ENCODE results near the gene STAT5B.

DNA sequence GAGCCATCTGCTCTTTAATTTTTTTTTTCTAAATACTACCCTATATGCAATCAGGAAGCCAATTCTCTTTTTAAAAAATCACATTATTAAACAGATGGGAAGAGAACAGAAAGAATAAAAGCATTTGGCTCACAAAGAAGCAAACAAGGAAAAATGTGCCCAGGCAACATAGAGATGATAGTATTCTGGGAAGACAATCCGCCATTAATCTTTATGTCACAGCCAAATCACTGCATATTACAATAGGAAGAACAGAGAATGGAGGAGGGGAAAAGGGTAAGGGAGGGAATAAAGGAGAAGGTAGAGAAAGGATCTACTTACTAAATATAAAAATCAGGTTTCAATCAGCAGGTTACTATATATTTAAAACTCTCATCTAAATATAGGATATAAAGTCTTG, 34.3 kb downstream of the STAT5B start:
- TF ChIP-seq, protein P1, sequence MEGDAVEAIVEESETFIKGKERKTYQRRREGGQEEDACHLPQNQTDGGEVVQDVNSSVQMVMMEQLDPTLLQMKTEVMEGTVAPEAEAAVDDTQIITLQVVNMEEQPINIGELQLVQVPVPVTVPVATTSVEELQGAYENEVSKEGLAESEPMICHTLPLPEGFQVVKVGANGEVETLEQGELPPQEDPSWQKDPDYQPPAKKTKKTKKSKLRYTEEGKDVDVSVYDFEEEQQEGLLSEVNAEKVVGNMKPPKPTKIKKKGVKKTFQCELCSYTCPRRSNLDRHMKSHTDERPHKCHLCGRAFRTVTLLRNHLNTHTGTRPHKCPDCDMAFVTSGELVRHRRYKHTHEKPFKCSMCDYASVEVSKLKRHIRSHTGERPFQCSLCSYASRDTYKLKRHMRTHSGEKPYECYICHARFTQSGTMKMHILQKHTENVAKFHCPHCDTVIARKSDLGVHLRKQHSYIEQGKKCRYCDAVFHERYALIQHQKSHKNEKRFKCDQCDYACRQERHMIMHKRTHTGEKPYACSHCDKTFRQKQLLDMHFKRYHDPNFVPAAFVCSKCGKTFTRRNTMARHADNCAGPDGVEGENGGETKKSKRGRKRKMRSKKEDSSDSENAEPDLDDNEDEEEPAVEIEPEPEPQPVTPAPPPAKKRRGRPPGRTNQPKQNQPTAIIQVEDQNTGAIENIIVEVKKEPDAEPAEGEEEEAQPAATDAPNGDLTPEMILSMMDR (IDR thresholded peaks at IDR 0.05) = no peak
- TF ChIP-seq POLR2AphosphoS5 (IDR thresholded peaks at IDR 0.05; ENCODE audit: low read depth, low read length) = no peak
- TF ChIP-seq, protein P2, sequence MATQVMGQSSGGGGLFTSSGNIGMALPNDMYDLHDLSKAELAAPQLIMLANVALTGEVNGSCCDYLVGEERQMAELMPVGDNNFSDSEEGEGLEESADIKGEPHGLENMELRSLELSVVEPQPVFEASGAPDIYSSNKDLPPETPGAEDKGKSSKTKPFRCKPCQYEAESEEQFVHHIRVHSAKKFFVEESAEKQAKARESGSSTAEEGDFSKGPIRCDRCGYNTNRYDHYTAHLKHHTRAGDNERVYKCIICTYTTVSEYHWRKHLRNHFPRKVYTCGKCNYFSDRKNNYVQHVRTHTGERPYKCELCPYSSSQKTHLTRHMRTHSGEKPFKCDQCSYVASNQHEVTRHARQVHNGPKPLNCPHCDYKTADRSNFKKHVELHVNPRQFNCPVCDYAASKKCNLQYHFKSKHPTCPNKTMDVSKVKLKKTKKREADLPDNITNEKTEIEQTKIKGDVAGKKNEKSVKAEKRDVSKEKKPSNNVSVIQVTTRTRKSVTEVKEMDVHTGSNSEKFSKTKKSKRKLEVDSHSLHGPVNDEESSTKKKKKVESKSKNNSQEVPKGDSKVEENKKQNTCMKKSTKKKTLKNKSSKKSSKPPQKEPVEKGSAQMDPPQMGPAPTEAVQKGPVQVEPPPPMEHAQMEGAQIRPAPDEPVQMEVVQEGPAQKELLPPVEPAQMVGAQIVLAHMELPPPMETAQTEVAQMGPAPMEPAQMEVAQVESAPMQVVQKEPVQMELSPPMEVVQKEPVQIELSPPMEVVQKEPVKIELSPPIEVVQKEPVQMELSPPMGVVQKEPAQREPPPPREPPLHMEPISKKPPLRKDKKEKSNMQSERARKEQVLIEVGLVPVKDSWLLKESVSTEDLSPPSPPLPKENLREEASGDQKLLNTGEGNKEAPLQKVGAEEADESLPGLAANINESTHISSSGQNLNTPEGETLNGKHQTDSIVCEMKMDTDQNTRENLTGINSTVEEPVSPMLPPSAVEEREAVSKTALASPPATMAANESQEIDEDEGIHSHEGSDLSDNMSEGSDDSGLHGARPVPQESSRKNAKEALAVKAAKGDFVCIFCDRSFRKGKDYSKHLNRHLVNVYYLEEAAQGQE (IDR thresholded peaks at IDR 0.05; ENCODE audit: insufficient read depth in 1 of 2, low read depth in 2 of 2, low read length in 1 of 2) = no peak
